8988T (cell line): Measurements from ENCODE around the gene TREX2.
"Not testable (repeated sequence)": the region's sequence is repeated elsewhere in the genome, so short reads cannot be mapped to it uniquely, and the experiment has no call there.

Experiments
- DNase-seq: peaks from one replicate; pipeline ENCODE4 v3.0.0; 2011

TREX2 gene

DNA sequence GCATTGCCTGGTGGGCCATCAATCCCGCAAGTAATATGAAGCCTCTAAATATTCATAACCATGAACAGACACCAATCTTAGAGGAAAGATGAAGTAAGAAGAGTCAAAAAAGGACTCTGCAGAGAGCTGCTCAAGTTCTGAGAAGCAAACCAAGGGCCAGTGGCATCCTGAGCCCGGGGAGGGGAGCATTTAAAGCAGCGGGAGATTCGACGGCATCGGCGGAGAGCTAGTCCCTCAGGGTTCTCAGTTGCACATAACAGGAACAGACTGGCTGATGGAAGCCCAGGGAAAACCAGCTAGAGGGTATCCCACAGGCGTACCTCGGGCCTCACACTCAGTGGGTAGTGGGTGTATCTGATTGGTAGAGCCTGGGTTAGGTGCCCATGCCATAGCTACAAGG is 39.8 kb downstream of the TREX2 start:
- DNase-seq: no peak

DNA sequence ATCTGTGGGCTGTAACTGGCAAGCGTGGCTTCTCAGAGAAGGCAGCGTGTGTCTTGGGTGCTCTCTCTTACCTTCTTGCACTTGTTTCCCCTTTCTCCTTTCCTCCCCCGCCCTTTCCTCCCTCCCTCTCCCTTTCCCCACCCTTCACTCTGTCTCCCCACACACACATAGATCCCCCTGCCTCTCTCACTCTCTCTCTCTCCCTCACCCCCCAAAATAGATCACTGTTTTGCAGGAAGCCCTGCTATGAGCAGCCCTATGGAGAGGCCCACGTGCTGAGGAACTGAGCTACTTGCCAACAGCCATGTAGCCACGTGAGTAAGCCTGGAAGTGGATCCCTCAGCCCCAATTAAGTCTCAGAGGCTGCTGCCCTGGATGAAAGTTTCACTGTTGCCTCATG is 40.4 kb downstream of the TREX2 start:
- DNase-seq: peak; percentile 3

DNA sequence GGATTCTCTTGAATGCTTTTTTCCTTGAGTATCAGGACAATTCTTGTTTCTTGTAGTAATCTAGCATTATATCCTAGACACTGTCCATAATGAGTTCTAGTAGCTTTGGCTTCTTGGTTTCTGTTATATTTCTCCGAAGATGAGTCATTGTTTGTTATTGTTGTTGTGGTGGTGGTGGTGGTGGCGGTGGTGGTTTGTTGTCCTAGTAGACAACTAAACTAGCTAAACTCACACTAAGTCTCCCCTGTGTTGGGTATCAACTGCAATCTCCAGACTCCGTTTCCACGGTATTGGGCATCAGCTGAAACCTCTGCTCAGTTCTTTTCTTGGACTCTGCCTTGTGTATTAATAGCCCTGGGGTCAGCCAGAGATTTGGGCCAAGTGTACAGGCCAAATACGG is 41.5 kb downstream of the TREX2 start:
- DNase-seq: not testable (repeated sequence)

DNA sequence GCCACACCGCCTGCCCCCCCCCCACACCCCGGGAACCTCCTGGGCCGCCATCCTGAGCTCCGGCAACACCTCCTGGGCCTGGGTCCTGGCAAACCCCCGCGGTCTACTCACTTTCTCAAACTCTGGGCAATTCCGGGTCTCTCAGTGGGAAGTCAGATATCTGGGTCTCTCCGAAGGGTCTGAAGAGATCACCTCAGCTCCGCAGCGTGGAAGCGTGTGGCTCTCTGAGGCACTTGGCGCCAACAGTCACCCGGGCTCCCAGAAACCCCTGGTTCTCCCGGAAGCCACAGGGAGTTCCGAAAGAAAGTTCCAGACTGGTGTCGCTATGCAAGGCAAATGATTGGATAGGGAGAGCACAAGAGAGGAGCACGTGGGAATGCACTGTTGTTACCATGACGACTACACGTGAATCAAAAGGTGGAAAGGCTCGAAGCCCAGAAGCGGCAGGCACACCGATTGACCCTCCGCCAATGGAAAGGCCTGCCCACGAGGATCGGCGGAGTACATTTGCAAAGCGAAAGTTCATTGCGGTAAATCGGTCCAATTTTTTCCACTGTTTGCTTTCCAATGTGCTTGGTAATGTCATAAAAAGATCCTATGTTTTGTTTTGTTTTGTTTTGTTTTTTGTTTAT is 44.6 kb downstream of the TREX2 start, which contains the start of gene PNMA6E:
PNMA6E (minus strand) TSS at position 218 of the 632 bp plus-strand sequence. CDS start 2,501 bp downstream, outside the sequence.
- no peak for DNase-seq

DNA sequence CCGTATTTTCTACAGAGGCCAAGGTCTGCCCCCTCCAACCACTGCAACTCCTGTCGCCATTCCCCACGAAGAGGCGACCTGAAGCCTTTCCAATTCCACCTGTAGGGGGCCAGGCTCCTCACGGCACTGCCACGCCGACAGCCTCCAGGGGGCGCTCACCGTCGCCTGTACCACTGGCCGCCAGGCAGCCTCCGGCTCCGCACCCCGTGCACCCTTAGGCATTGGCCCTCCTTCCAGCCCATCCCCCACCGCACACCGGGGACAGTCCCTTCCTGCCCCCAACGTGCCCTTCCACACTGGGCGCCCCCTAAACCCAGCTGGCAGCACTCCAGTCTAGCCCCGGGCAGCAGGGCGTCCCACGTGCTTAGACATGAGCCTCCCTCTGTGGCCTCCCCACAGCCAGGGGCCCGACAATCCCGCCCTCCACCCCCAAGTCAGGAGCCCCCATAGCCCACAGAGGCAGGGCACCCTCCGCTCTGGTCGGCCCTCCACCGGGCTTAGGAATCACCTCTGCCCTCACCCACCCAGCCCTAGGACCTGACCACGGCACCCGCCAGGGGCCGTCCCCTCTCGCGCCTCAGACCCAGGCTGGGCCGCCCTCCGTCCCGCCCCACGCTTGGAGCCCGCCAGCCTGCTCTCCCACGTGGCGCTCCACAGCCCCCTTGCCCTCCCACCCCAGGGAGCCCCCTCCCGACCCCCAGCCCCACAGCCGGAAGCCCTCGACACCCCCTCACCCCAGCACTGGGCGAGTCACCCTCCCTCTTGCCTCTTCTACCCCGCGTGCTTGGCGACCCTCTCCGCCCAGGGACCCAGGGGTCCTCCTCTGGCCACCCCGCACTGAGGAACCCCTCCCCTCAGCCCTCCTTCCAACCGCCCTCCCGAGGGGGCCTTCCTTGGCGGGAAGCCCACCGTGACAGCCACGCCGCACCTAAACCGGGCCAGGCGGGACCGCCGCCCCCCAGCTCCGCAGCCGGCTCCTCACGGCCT is 45.4 kb downstream of the TREX2 start:
- peak; percentile 91 for DNase-seq

DNA sequence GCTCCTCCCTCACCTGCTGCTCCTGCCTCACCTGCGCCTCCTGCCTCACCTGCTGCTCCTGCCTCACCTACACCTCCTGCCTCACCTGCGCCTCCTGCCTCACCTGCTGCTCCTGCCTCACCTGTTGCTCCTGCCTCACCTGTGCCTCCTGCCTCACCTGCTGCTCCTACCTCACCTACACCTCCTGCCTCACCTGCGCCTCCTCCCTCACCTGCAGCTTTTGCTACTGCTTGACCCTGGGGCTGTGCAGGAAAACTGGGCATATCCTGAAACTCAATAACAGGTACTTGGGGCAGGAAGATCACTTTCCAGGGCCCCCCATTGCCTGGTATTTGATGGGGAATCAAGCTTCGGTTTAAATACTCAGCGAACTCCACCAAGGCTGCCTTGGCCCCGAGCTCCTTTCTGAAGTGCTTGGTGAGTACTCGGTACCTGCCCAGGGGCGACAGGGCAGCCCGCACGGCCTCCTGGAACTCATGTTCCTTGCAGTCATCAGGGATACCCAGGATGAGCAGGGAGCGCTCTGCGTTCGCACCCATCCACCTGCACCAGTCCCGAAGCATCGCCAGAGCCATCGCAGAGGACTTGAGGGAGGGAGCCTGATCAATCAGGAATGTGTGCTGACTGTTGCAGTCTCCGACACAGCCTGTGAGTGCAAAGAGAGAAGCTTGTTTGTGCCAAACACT is 47.4 kb downstream of the TREX2 start:
- no peak for DNase-seq

DNA sequence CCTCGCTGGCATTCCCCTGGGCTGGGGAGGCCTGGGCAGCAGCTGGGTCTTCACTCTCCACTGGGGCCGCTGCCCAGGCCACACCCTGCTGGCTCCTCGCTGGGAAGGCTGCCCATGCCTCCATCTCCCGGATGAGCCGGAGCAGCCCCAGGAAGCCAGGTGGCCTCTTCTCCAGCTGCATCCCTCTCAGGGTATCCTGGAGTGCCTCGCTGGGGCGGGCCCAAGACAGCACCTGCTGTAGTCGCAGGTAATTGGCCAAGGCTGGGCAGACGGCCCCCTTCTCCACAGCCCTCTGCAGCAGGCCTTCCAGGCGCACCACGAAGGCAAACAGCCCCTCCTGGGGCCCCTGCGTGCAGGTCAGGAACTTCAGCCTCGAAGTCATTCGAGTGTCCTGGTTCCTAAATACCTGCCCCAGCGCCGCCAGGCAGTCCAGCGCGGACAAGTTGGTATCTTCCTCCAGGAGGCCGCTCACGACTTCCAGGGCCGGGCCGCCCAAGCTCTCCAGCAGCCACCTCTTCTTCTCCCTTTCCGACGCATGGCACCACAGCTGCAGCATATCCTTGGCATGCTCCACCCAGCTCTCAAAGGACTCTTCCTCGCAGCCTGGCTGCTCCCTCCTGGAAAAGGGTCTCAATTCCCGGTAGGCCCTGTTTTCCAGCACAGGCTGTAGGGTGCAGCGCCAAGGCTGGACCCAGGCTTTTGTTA is 48.4 kb downstream of the TREX2 start:
- no peak for DNase-seq

DNA sequence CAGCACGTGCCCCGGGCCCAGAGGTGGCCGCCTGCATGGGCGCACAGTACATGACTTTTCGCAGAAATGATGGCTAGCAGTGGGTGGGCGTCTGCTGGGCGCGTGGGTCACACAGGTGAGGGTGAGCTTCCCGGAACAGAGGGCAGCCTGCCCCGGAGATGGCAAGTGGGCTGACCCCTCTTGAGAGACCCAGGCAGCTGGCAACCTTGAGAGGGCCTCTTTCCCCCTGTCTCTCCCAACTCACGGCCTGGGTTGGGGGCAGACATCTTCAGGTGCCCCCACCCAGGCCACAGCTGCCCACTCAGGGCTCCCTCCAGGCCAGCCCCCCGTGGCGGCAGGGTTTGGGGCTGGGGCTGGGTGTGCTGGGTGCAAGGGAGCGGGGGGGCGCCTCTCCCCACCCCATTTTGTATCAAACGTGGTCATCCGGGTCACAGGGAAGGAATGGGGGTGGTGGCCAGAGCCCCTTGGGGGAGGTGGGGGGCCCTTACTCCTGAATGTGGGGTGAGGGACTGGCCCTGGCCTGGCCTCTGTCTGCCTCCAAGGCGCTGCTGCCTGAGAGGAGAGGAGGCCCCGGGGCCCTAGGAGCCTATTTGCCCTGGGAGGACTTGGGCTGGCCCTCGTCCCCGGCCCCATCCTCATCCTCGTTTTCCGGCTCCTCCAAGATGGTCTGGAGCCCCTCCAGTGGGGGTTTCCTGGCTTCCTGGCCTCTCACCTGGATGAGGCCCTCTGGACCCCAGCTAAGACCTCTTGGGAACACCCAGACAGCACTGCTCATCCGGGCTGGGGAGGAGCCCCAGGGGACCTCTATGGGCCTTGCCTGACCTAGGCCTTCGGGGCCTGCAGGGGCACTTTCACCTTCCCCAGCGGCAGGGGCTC is 49.3 kb downstream of the TREX2 start:
- DNase-seq: no peak

DNA sequence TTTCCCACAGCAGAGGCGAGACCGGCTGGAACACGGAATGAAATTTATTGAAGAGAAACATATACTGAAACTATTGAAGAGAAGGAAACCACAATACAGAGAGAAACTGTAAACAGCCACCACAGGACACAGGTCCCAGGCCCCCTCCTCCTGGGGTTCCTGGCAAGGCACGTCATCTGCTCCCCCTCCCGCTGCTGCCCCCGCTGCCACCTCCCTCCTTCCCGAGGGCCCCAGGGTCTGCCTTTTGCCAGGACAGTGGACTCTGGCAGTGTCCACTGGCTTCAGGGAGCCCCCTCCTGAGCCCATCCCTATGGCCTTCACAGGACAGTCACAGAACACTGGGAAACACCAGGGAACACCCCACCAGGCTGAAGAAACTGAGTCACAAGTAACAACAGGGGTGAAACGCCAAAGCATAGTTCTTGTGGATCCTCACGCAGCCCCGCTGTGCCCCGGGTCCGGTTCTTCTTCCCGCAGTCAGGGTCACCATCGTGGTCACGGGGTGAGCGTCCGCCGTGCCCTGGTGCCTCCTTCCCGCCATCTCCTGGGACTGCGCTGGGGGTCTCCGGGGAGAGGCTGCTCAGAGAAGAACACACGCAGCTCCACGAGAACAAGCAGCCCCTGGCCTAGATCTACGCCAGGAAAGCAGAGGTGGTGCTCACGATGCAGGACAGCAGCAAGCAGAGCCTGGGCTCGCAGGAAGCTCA is 50.1 kb downstream of the TREX2 start:
- no peak for DNase-seq

DNA sequence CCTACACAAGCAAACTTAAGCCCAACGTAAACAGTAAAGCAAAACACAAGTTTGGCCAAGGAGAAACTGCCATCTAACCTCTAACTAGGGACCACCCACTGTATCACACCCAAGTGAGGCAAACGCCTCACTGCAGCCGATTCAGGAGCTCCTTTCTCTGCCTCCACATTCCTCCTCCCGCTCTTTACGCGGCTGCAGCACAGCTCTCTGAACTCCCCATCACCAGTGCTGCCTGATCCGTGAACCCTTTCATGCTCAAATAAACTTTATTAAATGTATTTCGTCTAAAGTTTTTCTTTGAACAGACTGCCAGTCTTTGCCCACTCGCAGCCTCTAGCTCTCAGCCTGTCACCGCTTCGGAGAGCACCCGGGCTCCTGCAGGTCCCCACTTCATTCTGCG is 51.2 kb downstream of the TREX2 start:
- DNase-seq: no peak
